HL-60/S4 treated with phorbol 12-myristate 13-acetate at 8.2 ng/mL for 4 days and 3 days (cell line): Measurements from ENCODE around the gene ZFP64.
"Not testable (repeated sequence)": the region's sequence is repeated elsewhere in the genome, so short reads cannot be mapped to it uniquely, and the experiment has no call there.

Experiments
- in situ Hi-C: fragments of 300-500 bp; cut with MboI; formaldehyde crosslinking; loops from 2 replicates; pipeline ENCODE4 v1.15.0; 2022; ENCODE audit warnings: low sequenced_read_pairs

ZFP64 gene

GRCh38 chr20:52191132-52191915 is at the start of gene ZFP64:
Gene ZFP64 (minus strand): TSS chr20:52191779. CDS start chr20:52191636, 143 bp downstream.
- in situ Hi-C loops: no loop called here

GRCh38 chr20:52240802-52241201 is 49.2 kb upstream of the ZFP64 start:
- in situ Hi-C loops: no loop called here

GRCh38 chr20:52239102-52239501 is 47.5 kb upstream of the ZFP64 start:
- in situ Hi-C loops: no loop called here

GRCh38 chr20:52236292-52236691 is 44.7 kb upstream of the ZFP64 start:
- in situ Hi-C loops: no loop called here

GRCh38 chr20:52235129-52235528 is 43.5 kb upstream of the ZFP64 start:
- in situ Hi-C loops: no loop called here

- in situ Hi-C loops: no loop called here
Observed at GRCh38 chr20:52234302-52235045, 42.9 kb upstream of the ZFP64 start.

GRCh38 chr20:52231230-52231746 is 39.7 kb upstream of the ZFP64 start:
- in situ Hi-C loops: no loop called here

GRCh38 chr20:52230409-52230808 is 38.8 kb upstream of the ZFP64 start:
- in situ Hi-C loops: no loop called here

GRCh38 chr20:52229346-52229745 is 37.8 kb upstream of the ZFP64 start:
- in situ Hi-C loops: not testable (repeated sequence)

GRCh38 chr20:52226370-52226769 is 34.8 kb upstream of the ZFP64 start:
- in situ Hi-C loops: no loop called here

- in situ Hi-C loops: no loop called here
Observed at GRCh38 chr20:52224920-52225319, 33.3 kb upstream of the ZFP64 start.

GRCh38 chr20:52221362-52221761 is 29.8 kb upstream of the ZFP64 start:
- in situ Hi-C loops: not testable (repeated sequence)

GRCh38 chr20:52220891-52221290 is 29.3 kb upstream of the ZFP64 start:
- in situ Hi-C loops: not testable (repeated sequence)

GRCh38 chr20:52219441-52219840 is 27.9 kb upstream of the ZFP64 start:
- in situ Hi-C loops: no loop called here

- in situ Hi-C loops: no loop called here
Observed at GRCh38 chr20:52217689-52218395, 26.3 kb upstream of the ZFP64 start.

GRCh38 chr20:52213995-52214394 is 22.4 kb upstream of the ZFP64 start:
- in situ Hi-C loops: no loop called here

GRCh38 chr20:52212943-52213342 is 21.4 kb upstream of the ZFP64 start:
- in situ Hi-C loops: no loop called here

- in situ Hi-C loops: no loop called here
Observed at GRCh38 chr20:52210037-52210990, 18.7 kb upstream of the ZFP64 start.

GRCh38 chr20:52209154-52209571 is 17.6 kb upstream of the ZFP64 start:
- in situ Hi-C loops: no loop called here
